Esophagus muscularis mucosa (tissue), 4 donors: Measurements from ENCODE around the gene DGUOK. TPM values are rescaled to one million over a fixed set of nuclear protein-coding genes. Genes with fewer than 3 reads are reported as not detected.
"Not testable (repeated sequence)": the region's sequence is repeated elsewhere in the genome, so short reads cannot be mapped to it uniquely, and the experiment has no call there.

Experiments
- DNase-seq: peaks from one replicate; pipeline ENCODE4 v3.0.0-alpha.2; 2017; ENCODE audit errors: extremely low spot score
- H3K27ac ChIP-seq, 4 donors: fragments of 200-600 bp; sonication (generic); replicated peaks in 1 of 4; 1 replicate in 3 of 4; 2 replicates in 1 of 4; pipeline ENCODE4 v1.5.1; 2016 to 2019; ENCODE audit warnings: mild to moderate bottlenecking in 1 of 4
- H3K27me3 ChIP-seq, 4 donors: fragments of 200-600 bp; sonication (generic); one replicate each; pipeline versions ENCODE4 v1.5.1 to v1.6.0; 2016 to 2019
- H3K36me3 ChIP-seq, 4 donors: fragments of 200-600 bp; sonication (generic); one replicate each; pipeline ENCODE4 v1.5.1; 2016 to 2019
- H3K4me1 ChIP-seq, 4 donors: fragments of 200-600 bp; sonication (generic); one replicate each; pipeline ENCODE4 v1.5.1; 2016 to 2019
- H3K4me3 ChIP-seq, 4 donors: fragments of 200-600 bp; sonication (generic); 1 replicate in 2 of 4; 2 replicates in 2 of 4; pipeline ENCODE4 v1.5.1; 2016 to 2019; ENCODE audit warnings: mild to moderate bottlenecking in 4 of 4, moderate library complexity in 1 of 4
- H3K9me3 ChIP-seq, 4 donors: fragments of 200-600 bp; sonication (generic); 1 replicate in 3 of 4; 2 replicates in 1 of 4; pipeline ENCODE4 v1.5.1; 2016 to 2019
- EP300 ChIP-seq: sonication (generic); formaldehyde crosslinking; IDR thresholded peaks from one replicate; pipeline ENCODE4 v1.6.1; 2017; ENCODE audit warnings: antibody characterized with exemption
- POLR2A ChIP-seq: fragments of 450-650 bp; IDR thresholded peaks from one replicate; pipeline ENCODE4 v1.6.1; 2017; ENCODE audit warnings: antibody characterized with exemption, moderate library complexity, mild to moderate bottlenecking, low read depth
- POLR2AphosphoS5 ChIP-seq, 2 donors: sonication (generic); formaldehyde crosslinking; IDR thresholded peaks; one replicate each; pipeline ENCODE4 v1.6.1; 2017; ENCODE audit warnings: antibody characterized with exemption in 2 of 2
- WGBS: methylation state at CpG from one replicate; pipeline ENCODE4 v1.1.5; 2018; 5-methylcytosine and 5-hydroxymethylcytosine counted together
- intact Hi-C: fragments of 100-400 bp; cut with DNase I; formaldehyde crosslinking; loops from one replicate; pipeline ENCODE4 v1.15.1; 2023
- total RNA-seq, 4 donors: library from RNA; depleted of rRNA; stranded (reverse); fragments of >200 nt; gene quantifications; one replicate each; pipeline versions ENCODE4 v1.1.0 to v1.2.1, GENCODE V29; 2016
- TF ChIP-seq, protein P1 (sequence below), 3 experiments: fragments of 200-600 bp in 2 of 3; fragments of 450-650 bp in 1 of 3; sonication (generic) in 2 of 3; IDR thresholded peaks; one replicate each; pipeline ENCODE4 v1.5.1; 2017 to 2019; ENCODE audit warnings: antibody characterized with exemption in 3 of 3, mild to moderate bottlenecking in 2 of 3, moderate library complexity in 1 of 3

The DGUOK gene
- total RNA-seq, 4 donors from 2014 or later, result 31.6 to 50.7 (median 36.6) TPM

DNA sequence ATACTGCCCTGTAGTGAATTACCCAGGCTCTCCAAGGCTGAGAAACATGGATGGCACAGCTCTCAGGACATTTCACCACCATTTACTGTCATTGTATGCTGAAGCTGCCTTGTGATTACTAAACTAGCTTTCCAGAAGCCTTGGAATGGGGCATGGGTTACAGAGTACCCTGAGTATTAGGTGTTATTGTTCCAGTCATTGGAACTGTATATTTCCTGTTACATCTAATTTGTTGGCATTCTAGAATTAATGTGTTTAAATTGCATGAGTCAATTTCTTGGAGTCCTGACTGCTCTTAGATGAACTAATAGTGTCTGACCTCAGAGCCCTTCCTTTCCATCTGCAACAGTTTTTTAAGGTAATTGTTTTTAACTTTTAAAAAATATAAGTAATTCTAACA is 9.0 kb downstream of the DGUOK start:
- H3K4me1 ChIP-seq, result peaks cover 4 to 65% (median 56%) of the 10 kb centered on the region in 4 donors
- H3K36me3 ChIP-seq, result peaks cover 0 to 28% (median 5%) of the 10 kb centered on the region in 4 donors
- no peak for TF ChIP-seq POLR2A
- no peak overlapping the region for H3K4me3 ChIP-seq
- no peak overlapping the region for H3K27ac ChIP-seq
- DNase-seq, result no peak
- H3K9me3 ChIP-seq, result no peaks in the 10 kb centered on the region
- no peaks in the 10 kb centered on the region for H3K27me3 ChIP-seq
- intact Hi-C loops, result no loop called here

GRCh38 chr2:73937103-73937885 is 10.6 kb downstream of the DGUOK start:
- H3K9me3 ChIP-seq, result no peaks in the 10 kb centered on the region
- no peak overlapping the region for H3K4me3 ChIP-seq
- no peaks in the 10 kb centered on the region for H3K27me3 ChIP-seq
- WGBS, result 96% methylated on average over 4 of the region's 4 CpGs
- H3K27ac ChIP-seq, result no peak overlapping the region
- TF ChIP-seq POLR2A (no peak), POLR2AphosphoS5 (IDR thresholded peaks at IDR 0.05) (no peak), EP300 (no peak)
- TF ChIP-seq, protein P1, sequence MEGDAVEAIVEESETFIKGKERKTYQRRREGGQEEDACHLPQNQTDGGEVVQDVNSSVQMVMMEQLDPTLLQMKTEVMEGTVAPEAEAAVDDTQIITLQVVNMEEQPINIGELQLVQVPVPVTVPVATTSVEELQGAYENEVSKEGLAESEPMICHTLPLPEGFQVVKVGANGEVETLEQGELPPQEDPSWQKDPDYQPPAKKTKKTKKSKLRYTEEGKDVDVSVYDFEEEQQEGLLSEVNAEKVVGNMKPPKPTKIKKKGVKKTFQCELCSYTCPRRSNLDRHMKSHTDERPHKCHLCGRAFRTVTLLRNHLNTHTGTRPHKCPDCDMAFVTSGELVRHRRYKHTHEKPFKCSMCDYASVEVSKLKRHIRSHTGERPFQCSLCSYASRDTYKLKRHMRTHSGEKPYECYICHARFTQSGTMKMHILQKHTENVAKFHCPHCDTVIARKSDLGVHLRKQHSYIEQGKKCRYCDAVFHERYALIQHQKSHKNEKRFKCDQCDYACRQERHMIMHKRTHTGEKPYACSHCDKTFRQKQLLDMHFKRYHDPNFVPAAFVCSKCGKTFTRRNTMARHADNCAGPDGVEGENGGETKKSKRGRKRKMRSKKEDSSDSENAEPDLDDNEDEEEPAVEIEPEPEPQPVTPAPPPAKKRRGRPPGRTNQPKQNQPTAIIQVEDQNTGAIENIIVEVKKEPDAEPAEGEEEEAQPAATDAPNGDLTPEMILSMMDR (IDR thresholded peaks at IDR 0.05), result no peak
- peaks cover 0 to 32% (median 9%) of the 10 kb centered on the region in 4 donors for H3K36me3 ChIP-seq
- intact Hi-C loops, result no loop called here
- DNase-seq, result no peak
- H3K4me1 ChIP-seq, result peaks cover 4 to 50% (median 43%) of the 10 kb centered on the region in 4 donors

- peaks cover 0 to 26% (median 8%) of the 10 kb centered on the region in 4 donors for H3K36me3 ChIP-seq
- no peak for DNase-seq
- no peaks in the 10 kb centered on the region for H3K27me3 ChIP-seq
- TF ChIP-seq, protein P1 (IDR thresholded peaks at IDR 0.05), result no peak
- no peak for TF ChIP-seq EP300
- no peak for TF ChIP-seq POLR2A
- TF ChIP-seq POLR2AphosphoS5 (IDR thresholded peaks at IDR 0.05), result no peak
- no peak overlapping the region for H3K4me3 ChIP-seq
- peaks cover 4 to 44% (median 38%) of the 10 kb centered on the region in 4 donors for H3K4me1 ChIP-seq
- intact Hi-C loops, result no loop called here
- H3K27ac ChIP-seq, result no peak overlapping the region
- no peaks in the 10 kb centered on the region for H3K9me3 ChIP-seq
Observed at GRCh38 chr2:73937899-73938298, 11.2 kb downstream of the DGUOK start.

DNA sequence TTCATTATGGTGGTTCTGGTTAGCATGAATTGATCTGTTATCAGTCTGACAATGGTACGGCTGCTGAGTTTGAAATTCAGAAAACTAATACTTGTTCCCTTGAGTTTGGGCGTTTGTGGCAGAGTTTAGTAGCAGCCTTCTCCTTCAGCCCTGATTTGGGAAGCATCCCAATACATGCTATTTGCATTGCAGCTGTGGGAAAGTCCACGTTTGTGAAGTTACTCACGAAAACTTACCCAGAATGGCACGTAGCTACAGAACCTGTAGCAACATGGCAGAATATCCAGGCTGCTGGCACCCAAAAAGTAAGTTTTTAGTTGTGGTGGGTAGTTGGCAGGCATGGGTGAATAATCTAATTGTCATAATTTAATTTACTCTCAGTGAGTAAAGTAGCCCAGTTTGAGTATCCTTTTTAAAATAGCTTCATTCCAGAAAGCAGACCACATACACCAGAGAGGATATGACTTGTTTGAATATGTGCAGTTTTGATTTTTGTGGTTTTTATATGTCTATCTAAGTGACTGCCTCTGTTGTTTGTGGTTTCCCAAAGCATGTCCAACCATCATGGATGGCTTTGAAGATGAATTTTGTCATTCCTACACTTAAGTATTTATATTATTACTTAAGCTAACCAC is 12.2 kb downstream of the DGUOK start:
- Histone ChIP-seq H3K4me3 (no peak overlapping the region), H3K27ac (no peak overlapping the region), H3K27me3 (no peaks in the 10 kb centered on the region), H3K9me3 (no peaks in the 10 kb centered on the region), H3K4me1 (peaks cover 4 to 43% (median 35%) of the 10 kb centered on the region in 4 donors), H3K36me3 (peaks cover under 1 to 25% (median 8%) of the 10 kb centered on the region in 4 donors)
- no peak for DNase-seq
- intact Hi-C loops, result no loop called here
- 80% methylated on average over 5 of the region's 5 CpGs for whole genome bisulfite sequencing
- TF ChIP-seq EP300, result no peak
- no peak for TF ChIP-seq POLR2A
- TF ChIP-seq, protein P1 (IDR thresholded peaks at IDR 0.05), result no peak
- TF ChIP-seq POLR2AphosphoS5 (IDR thresholded peaks at IDR 0.05), result no peak

DNA sequence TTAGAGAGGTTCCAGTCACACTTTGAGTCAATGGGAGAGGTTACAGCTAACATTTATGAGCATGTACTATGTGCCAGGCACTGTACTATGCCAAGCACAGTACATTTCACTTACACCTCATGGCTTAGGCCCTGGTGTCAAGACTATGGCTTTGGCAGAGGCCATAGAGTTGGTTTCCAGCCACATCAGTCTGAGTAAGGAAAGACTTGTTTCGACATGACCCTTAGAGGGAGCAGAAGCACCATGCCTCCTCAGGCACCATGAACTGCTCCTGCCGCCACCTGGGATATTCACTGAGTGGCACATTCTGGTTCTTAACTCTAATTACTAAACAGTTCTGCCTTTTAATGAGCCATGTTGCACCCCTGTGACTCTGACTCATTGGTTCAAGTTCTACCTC is 12.7 kb downstream of the DGUOK start:
- H3K36me3 ChIP-seq, result peaks cover 5 to 29% (median 12%) of the 10 kb centered on the region in 4 donors
- WGBS, result 88% methylated on average over 2 of the region's 2 CpGs

DNA sequence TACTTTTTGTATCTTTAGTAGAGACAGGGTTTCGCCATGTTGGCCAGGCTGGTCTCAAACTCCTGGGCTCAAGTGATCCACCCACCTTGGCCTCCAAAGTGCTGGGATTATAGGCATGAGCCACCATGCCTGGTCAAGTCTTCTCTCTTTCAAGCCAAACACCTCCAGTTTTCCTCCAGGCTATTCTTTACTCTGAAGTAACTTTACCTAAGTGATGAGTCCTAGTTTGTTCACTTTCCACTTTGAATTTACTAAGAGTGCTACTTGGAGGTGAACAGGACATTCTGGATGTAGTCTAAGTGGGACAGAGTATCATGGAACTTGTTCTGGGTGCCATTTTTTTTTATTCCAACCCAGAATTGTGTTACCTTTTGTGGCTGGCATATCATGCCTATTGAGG is 13.4 kb downstream of the DGUOK start:
- peaks cover 5 to 34% (median 15%) of the 10 kb centered on the region in 4 donors for H3K36me3 ChIP-seq

More for the DNA sequence above, 12.7 kb downstream of the DGUOK start:
- intact Hi-C loops, result no loop called here
- Histone ChIP-seq H3K27ac (no peak overlapping the region), H3K9me3 (no peaks in the 10 kb centered on the region), H3K27me3 (no peaks in the 10 kb centered on the region), H3K4me3 (no peak overlapping the region), H3K4me1 (peaks cover 4 to 41% (median 35%) of the 10 kb centered on the region in 4 donors)
- TF ChIP-seq POLR2A (no peak), POLR2AphosphoS5 (IDR thresholded peaks at IDR 0.05) (peak; percentile 14 to 29)
- TF ChIP-seq, protein P1 (IDR thresholded peaks at IDR 0.05), result peak in 2 of 3 experiments; percentile 17 to 22
- no peak for DNase-seq

More for the DNA sequence above, 13.4 kb downstream of the DGUOK start:
- H3K27ac ChIP-seq, H3K27me3 ChIP-seq, H3K9me3 ChIP-seq, H3K4me3 ChIP-seq, DNase-seq, intact Hi-C loops: not testable (repeated sequence)
- peaks cover 4 to 45% (median 33%) of the 10 kb centered on the region in 4 donors for H3K4me1 ChIP-seq
- 100% methylated on average over 1 of the region's 1 CpG for WGBS
